ENCODE data around the gene PIP5K1B. TPM values are rescaled to one million over a fixed set of nuclear protein-coding genes. Genes with fewer than 3 reads are reported as not detected.

The PIP5K1B gene
- total and polyA plus RNA-seq, 10 of the 15 experiments (the other 5 are each of a cell fraction or from before 2014, with no cell fraction given) = 6.8 to 16.3 (median 10.6) TPM

GRCh38 chr9:68704814-68705530, at the start of gene PIP5K1B (continued):
- TF ChIP-seq GABPA (IDR thresholded peaks at IDR 0.05; ENCODE audit: low read depth) = no peak
- TF ChIP-seq FOXK2 (IDR thresholded peaks at IDR 0.05) = no peak
- no peak for TF ChIP-seq BCL11A (IDR thresholded peaks at IDR 0.05; ENCODE audit: low read depth, low read length)
- no peak for TF ChIP-seq MYC (IDR thresholded peaks at IDR 0.05; ENCODE audit: insufficient read depth, insufficient read length, insufficient replicate concordance, low read length, severe bottlenecking)
- peak; percentile 74 for TF ChIP-seq GATAD2B (conservative IDR thresholded peaks at IDR 0.05; ENCODE audit: low read depth)
- TF ChIP-seq TAF1 (IDR thresholded peaks at IDR 0.05; ENCODE audit: borderline replicate concordance, low read depth, low read length) = peak; percentile 49; the same call in 1 of the 2 replicates
- 0 out of 2 replicates have a peak, but pooled peaks have one; percentile 25 for TF ChIP-seq POLR2AphosphoS5 (IDR thresholded peaks at IDR 0.05; ENCODE audit: low read length)
- no peak for TF ChIP-seq RELA (IDR thresholded peaks at IDR 0.05; ENCODE audit: borderline replicate concordance, partially characterized antibody)
- 0 out of 2 replicates have a peak, but pooled peaks have one; percentile 62 for TF ChIP-seq SMARCA5 (IDR thresholded peaks at IDR 0.05)
- no peak for TF ChIP-seq RCOR1 (conservative IDR thresholded peaks at IDR 0.05; ENCODE audit: low read depth, low read length)
- TF ChIP-seq, protein P1, sequence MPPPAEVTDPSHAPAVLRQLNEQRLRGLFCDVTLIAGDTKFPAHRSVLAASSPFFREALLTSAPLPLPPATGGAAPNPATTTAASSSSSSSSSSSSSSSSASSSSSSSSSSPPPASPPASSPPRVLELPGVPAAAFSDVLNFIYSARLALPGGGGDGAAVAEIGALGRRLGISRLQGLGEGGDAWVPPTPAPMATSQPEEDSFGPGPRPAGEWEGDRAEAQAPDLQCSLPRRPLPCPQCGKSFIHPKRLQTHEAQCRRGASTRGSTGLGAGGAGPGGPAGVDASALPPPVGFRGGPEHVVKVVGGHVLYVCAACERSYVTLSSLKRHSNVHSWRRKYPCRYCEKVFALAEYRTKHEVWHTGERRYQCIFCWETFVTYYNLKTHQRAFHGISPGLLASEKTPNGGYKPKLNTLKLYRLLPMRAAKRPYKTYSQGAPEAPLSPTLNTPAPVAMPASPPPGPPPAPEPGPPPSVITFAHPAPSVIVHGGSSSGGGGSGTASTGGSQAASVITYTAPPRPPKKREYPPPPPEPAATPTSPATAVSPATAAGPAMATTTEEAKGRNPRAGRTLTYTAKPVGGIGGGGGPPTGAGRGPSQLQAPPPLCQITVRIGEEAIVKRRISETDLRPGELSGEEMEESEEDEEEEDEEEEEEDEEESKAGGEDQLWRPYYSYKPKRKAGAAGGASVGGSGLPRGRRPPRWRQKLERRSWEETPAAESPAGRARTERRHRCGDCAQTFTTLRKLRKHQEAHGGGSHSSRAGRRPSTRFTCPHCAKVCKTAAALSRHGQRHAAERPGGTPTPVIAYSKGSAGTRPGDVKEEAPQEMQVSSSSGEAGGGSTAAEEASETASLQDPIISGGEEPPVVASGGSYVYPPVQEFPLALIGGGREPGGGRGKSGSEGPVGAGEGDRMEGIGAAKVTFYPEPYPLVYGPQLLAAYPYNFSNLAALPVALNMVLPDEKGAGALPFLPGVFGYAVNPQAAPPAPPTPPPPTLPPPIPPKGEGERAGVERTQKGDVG (CRISPR knock-in tag; IDR thresholded peaks at IDR 0.05) = no peak
- peak in 1 of 2 experiments; percentile 71; a peak in 1 of 3 replicates for TF ChIP-seq EGR1 (IDR thresholded peaks at IDR 0.05; ENCODE audit: borderline replicate concordance in 1 of 2, low read depth in 2 of 2, low read length in 2 of 2)
- no peak for TF ChIP-seq ZNF207 (IDR thresholded peaks at IDR 0.05; ENCODE audit: borderline replicate concordance)
- TF ChIP-seq EED (IDR thresholded peaks at IDR 0.05; ENCODE audit: low read depth) = peak; percentile 58
- TF ChIP-seq, protein P2, sequence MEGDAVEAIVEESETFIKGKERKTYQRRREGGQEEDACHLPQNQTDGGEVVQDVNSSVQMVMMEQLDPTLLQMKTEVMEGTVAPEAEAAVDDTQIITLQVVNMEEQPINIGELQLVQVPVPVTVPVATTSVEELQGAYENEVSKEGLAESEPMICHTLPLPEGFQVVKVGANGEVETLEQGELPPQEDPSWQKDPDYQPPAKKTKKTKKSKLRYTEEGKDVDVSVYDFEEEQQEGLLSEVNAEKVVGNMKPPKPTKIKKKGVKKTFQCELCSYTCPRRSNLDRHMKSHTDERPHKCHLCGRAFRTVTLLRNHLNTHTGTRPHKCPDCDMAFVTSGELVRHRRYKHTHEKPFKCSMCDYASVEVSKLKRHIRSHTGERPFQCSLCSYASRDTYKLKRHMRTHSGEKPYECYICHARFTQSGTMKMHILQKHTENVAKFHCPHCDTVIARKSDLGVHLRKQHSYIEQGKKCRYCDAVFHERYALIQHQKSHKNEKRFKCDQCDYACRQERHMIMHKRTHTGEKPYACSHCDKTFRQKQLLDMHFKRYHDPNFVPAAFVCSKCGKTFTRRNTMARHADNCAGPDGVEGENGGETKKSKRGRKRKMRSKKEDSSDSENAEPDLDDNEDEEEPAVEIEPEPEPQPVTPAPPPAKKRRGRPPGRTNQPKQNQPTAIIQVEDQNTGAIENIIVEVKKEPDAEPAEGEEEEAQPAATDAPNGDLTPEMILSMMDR (IDR thresholded peaks at IDR 0.05 in 2 of 3, conservative IDR thresholded peaks at IDR 0.05 in 1 of 3; ENCODE audit: control insufficient read depth in 2 of 3, extremely low read depth in 1 of 3, insufficient read depth in 1 of 3, low read depth in 3 of 3, low read length in 3 of 3) = 0 out of 6 replicates have a peak, but pooled peaks of 2 of the 3 experiments have one; percentile 2
- TF ChIP-seq KLF5 (IDR thresholded peaks at IDR 0.05; ENCODE audit: partially characterized antibody) = no peak
- TF ChIP-seq IKZF1 (conservative IDR thresholded peaks at IDR 0.05) = peak; percentile 70
- TF ChIP-seq ASH2L (IDR thresholded peaks at IDR 0.05; ENCODE audit: borderline replicate concordance, low read depth) = peak; percentile 44; the same call in 1 of the 2 replicates
- peak; percentile 59 for TF ChIP-seq POLR2A (IDR thresholded peaks at IDR 0.05; ENCODE audit: low read depth, low read length)
- TF ChIP-seq, protein P3, sequence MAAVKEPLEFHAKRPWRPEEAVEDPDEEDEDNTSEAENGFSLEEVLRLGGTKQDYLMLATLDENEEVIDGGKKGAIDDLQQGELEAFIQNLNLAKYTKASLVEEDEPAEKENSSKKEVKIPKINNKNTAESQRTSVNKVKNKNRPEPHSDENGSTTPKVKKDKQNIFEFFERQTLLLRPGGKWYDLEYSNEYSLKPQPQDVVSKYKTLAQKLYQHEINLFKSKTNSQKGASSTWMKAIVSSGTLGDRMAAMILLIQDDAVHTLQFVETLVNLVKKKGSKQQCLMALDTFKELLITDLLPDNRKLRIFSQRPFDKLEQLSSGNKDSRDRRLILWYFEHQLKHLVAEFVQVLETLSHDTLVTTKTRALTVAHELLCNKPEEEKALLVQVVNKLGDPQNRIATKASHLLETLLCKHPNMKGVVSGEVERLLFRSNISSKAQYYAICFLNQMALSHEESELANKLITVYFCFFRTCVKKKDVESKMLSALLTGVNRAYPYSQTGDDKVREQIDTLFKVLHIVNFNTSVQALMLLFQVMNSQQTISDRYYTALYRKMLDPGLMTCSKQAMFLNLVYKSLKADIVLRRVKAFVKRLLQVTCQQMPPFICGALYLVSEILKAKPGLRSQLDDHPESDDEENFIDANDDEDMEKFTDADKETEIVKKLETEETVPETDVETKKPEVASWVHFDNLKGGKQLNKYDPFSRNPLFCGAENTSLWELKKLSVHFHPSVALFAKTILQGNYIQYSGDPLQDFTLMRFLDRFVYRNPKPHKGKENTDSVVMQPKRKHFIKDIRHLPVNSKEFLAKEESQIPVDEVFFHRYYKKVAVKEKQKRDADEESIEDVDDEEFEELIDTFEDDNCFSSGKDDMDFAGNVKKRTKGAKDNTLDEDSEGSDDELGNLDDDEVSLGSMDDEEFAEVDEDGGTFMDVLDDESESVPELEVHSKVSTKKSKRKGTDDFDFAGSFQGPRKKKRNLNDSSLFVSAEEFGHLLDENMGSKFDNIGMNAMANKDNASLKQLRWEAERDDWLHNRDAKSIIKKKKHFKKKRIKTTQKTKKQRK (IDR thresholded peaks at IDR 0.05; ENCODE audit: low read depth, low read length) = no peak
